Dedifferentiated amniotic fluid mesenchymal stem cell (primary cell): ENCODE data around the gene PSMB5.

Source experiments
- DNase-seq: peaks from one replicate; pipeline ENCODE4 v3.0.0-alpha.2; 2016; ENCODE audit errors: extremely low spot score

The PSMB5 gene

GRCh38 chr14:23034498-23035302 is at the start of gene PSMB5:
PSMB5 (minus strand) TSS chr14:23034900; CDS start chr14:23034881, 19 bp downstream.
- DNase-seq, result peak; percentile 94

GRCh38 chr14:23080474-23080873 is 45.8 kb upstream of the PSMB5 start:
- no peak for DNase-seq

DNA sequence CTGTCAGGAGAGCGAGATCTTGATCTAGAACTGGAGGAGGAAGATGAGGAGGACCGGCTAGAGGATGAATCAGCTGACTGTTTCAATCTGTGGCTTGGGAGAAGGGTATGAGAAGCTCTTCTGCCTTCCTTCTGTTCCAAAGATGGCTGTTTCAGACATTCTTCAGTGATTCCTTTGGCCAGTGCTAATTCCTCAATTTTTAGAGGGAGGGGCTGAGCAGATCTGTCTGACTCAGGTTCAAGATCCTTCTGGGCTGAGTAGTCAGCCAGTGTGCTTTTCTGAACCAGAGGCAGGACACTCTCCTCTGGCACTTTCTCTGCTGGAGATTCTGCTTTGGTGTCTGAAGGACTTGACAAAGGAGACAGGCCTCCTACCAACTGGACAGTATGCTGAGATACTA is 45.0 kb upstream of the PSMB5 start:
- no peak for DNase-seq

GRCh38 chr14:23078692-23079116 is 44.0 kb upstream of the PSMB5 start:
- DNase-seq, result peak; percentile 84

DNA sequence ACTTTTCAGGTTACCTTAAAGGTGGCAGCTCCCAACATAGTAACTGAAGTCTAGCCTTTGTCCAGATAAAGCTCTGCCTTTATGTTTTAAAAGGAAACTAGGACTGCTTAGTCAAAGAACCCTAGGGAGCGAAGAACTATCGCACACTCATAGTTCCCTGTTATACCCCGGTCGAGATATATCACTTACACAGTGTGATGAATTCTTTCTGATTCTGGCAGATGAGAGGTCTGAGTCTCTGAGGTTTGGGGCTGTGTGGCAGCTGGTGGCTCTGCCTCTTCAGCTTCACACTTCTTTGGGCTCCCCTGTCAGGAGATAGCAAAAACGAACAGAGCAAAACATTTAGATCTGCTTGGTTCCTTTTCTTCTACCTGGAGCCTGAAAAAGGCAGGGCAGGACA is 43.3 kb upstream of the PSMB5 start:
- no peak for DNase-seq

DNA sequence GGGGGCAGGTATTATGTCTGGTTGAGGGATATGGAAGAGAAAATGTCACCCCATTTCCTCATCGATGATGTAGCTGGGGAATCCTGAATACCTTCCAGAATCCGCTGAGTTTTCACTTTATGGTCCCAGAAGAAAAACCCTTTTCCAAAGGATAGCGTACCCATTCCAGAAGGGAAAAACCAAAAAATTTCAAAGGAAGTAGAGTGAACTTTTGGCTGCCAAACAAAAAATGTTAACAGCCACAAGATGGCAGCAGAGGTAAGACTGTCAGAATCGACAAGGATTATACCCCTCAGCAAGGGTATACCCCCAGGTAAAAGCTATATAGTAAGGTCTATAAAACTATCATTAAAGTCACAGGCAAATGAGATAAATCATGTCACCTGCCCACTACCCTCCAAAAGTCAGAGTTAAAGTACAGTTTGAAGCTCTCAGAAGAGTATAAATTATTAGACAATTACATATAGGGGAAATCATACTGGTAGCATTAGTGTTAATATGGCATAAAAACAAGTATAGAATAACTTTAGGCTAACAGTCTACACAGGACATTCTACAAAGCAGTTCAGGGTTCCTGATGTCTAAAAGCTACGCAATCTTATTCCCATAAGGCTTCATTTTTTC is 42.2 kb upstream of the PSMB5 start:
- peak; percentile 35 for DNase-seq

GRCh38 chr14:23074906-23075305 is 40.2 kb upstream of the PSMB5 start:
- no peak for DNase-seq

DNA sequence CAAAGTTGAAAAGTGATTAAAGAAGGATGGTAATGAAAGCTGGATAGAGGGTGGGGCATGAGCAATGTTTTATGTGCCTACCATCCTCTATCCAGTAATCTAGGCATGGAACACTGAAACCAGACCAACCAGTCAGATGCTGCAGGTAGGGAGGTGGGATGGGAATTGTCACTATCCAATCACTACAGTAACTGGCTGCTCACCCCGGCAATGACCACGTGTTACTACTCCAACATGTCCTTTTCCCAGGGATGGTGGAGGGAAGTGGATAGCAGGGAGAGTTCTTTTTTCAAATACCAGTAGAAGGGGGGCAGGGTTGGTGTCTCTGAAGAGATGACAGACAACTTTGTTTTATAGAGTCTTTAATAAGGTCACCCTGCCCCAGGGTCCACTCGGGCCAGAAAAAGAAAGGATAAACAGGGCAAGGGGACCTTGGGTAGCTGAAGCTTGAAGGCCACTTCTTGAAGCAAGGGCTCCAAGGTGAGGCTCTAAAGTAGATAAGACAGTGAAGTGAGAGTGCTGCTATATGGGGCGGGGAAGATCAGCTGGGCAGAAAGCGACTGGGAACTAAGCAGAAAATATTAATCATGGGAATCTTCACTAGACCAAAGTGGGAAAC is 37.3 kb upstream of the PSMB5 start:
- no peak for DNase-seq

- DNase-seq, result peak; percentile 90
These were observed 36.7 kb upstream of the PSMB5 start for GRCh38 chr14:23071244-23071920.

GRCh38 chr14:23070262-23071129 is 35.8 kb upstream of the PSMB5 start:
- DNase-seq, result no peak

DNA sequence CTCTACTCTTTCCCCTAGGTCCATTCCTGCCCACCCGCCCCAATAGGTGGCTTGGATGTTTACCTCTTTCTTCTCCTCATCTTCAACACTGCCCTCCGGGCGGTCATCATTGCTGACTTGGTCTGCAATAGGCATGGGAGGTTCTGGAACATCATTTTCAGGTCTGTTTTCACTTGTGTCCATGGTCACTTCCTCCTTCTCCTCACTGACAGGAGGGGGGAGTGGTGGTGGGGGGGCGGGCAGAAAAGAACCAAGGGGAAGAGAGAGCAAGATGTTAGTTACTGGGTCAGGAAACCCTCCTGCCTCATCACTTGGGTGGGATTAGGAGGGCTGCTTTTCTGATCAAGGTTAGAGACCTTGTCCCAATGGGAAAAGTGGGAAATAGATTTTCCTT is 34.7 kb upstream of the PSMB5 start:
- no peak for DNase-seq

DNA sequence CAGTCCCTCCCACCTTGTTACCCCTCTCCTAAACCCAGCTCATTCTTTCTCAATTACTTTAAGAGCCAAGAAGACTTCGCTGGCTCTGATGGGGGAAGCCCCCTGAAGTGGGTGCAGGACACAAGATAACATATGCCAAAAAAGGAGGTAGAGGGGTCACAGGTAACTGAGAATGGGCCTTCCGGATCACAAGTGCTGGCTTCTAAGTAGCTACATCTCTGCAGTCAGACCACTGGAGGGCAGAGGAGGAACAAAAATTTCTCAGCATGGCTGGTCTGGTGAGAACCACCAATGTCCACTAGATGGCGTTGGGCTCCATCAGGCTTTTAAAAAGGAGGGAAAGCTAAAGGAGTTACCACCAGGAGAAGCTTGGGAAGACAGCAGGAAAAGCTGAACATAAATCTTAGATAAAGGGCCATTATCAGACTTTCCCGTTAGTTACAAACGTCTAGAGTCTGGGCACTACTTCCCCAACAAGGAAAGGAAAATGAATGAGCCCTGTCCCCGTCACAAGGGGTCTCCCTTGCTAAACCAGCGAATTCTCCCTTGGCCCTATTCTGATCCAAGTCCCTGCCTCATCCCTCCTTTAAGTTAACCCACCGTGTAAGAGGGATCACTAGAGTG is 34.2 kb upstream of the PSMB5 start:
- peak; percentile 95 for DNase-seq

GRCh38 chr14:23067847-23068788 is 33.4 kb upstream of the PSMB5 start:
- DNase-seq, result no peak

GRCh38 chr14:23066855-23067744 is 32.4 kb upstream of the PSMB5 start:
- DNase-seq, result no peak

DNA sequence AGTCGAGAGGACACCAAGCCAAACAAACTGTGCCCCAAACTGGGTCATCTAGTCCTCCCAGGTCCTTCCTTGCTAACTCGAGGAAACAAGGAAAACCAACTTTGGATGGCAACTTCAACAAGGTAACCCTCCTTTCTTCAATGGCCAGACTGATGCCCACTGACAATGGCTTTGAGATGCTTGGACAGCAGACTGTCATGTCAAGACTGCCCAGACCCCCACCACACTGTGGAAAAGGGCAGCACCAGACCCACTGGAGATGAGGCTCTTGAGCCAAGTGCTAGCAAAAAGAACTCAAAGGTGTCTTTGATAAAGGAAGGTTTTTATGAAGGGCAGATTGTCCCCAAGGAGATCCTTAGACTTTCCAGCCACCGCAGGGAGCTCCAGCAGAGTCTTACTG is 31.7 kb upstream of the PSMB5 start:
- no peak for DNase-seq

- no peak for DNase-seq
These were observed 28.9 kb upstream of the PSMB5 start for GRCh38 chr14:23063601-23064000.

DNA sequence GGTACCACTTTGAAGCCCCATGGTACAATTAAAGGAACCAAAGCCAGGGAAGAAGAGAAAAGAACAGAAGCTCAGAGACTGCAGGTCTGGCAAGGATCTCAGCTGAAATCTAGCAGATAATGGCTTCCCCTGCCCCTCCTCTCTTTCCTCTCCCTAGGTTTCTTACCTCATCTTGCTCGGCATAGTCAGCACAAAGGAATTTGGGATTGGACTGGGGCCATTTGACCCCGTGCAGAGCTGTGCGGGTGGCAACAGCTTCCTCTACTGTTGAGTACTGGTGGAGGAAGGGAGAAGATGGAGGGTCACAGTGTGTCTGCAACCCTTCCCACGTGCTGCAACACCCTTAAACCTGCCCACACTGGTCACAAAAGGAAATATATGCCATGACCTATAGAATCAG is 27.3 kb upstream of the PSMB5 start:
- DNase-seq, result peak; percentile 71

GRCh38 chr14:23060536-23061260 is 26.0 kb upstream of the PSMB5 start:
- DNase-seq, result no peak
